Liver (tissue), 3 donors: ENCODE data around the gene BFSP1.

Experiments
- ATF3 ChIP-seq: IDR thresholded peaks from 2 replicates; pipeline ENCODE4 v1.6.1; 2016; ENCODE audit warnings: antibody characterized with exemption
- CTCF ChIP-seq: fragments of 150-350 bp; IDR thresholded peaks from 2 replicates; pipeline ENCODE4 v1.5.1; 2017; ENCODE audit warnings: improper control_type of control experiment, low read depth, low read length; ENCODE audit not compliant: missing input control
- EGR1 ChIP-seq, 2 donors: IDR thresholded peaks; 2 replicates each; pipeline ENCODE4 v1.6.1; 2016 to 2018; ENCODE audit warnings: antibody characterized with exemption in 2 of 2, low read depth in 2 of 2
- FOXA1 ChIP-seq: IDR thresholded peaks from 2 replicates; pipeline ENCODE4 v1.6.1; 2016; ENCODE audit warnings: antibody characterized with exemption
- HNF4A ChIP-seq, 2 donors: conservative IDR thresholded peaks; 2 replicates each; pipeline ENCODE4 v1.6.1; 2016; ENCODE audit warnings: antibody characterized with exemption in 2 of 2, mild to moderate bottlenecking in 2 of 2
- JUND ChIP-seq, 2 donors: IDR thresholded peaks; 2 replicates each; pipeline ENCODE4 v1.6.1; 2016; ENCODE audit warnings: antibody characterized with exemption in 2 of 2
- MAX ChIP-seq: IDR thresholded peaks from 2 replicates; pipeline ENCODE4 v1.6.1; 2016; ENCODE audit warnings: antibody characterized with exemption
- RAD21 ChIP-seq, 2 donors: IDR thresholded peaks; 2 replicates each; pipeline ENCODE4 v1.6.1; 2016; ENCODE audit warnings: antibody characterized with exemption in 2 of 2, mild to moderate bottlenecking in 2 of 2
- REST ChIP-seq: IDR thresholded peaks from 2 replicates; pipeline ENCODE4 v1.6.1; 2016; ENCODE audit warnings: antibody characterized with exemption, mild to moderate bottlenecking
- SP1 ChIP-seq: IDR thresholded peaks from 2 replicates; pipeline ENCODE4 v1.6.1; 2018; ENCODE audit warnings: antibody characterized with exemption, mild to moderate bottlenecking
- TAF1 ChIP-seq: conservative IDR thresholded peaks from 2 replicates; pipeline ENCODE4 v1.6.1; 2016; ENCODE audit warnings: antibody characterized with exemption, mild to moderate bottlenecking
- ZBTB33 ChIP-seq: IDR thresholded peaks from 2 replicates; pipeline ENCODE4 v1.6.1; 2016; ENCODE audit warnings: antibody characterized with exemption
- donor health status: healthy.
- donor health status: healthy.

GRCh38 chr20:17481661-17482060, 49.5 kb downstream of the BFSP1 start:
- TF ChIP-seq FOXA1 = no peak
- no peak for TF ChIP-seq CTCF
- no peak for TF ChIP-seq TAF1
- no peak for TF ChIP-seq HNF4A (conservative IDR thresholded peaks at IDR 0.05)
- no peak for TF ChIP-seq ATF3
- TF ChIP-seq JUND (IDR thresholded peaks at IDR 0.05) = no peak
- no peak for TF ChIP-seq MAX
- no peak for TF ChIP-seq SP1
- no peak for TF ChIP-seq REST
- TF ChIP-seq EGR1 (IDR thresholded peaks at IDR 0.05; ENCODE audit: low read depth in 2 of 2) = no peak
- no peak for TF ChIP-seq RAD21 (IDR thresholded peaks at IDR 0.05)
- no peak for TF ChIP-seq ZBTB33
